ENCODE results near the gene XIST.
"Not testable (repeated sequence)": the region's sequence is repeated elsewhere in the genome, so short reads cannot be mapped to it uniquely, and the experiment has no call there.

Gene XIST

GRCh38 chrX:73823473-73824004 lies 29.0 kb downstream of the XIST start:
- Histone ChIP-seq H3K9ac (ENCODE audit: low read length) (no peak overlapping the region), H3K79me2 (ENCODE audit: low read length) (no peaks in the 10 kb centered on the region), H2AFZ (ENCODE audit: low read depth, low read length) (no peak overlapping the region), H3K4me2 (ENCODE audit: low read length) (no peak overlapping the region), H3K9me3 (ENCODE audit: insufficient read depth, low read length) (no peaks in the 10 kb centered on the region), H3K27me3 (ENCODE audit: low read depth, low read length) (no peaks in the 10 kb centered on the region), H4K20me1 (ENCODE audit: insufficient read depth, low read length) (no peaks in the 10 kb centered on the region), H3K4me1 (ENCODE audit: low read length) (no peaks in the 10 kb centered on the region), H3K27ac (ENCODE audit: low read length) (no peak overlapping the region), H3K4me3 (ENCODE audit: low read length) (no peak overlapping the region), H3K36me3 (replicated peaks; ENCODE audit: low read depth, low read length) (no peaks in the 10 kb centered on the region)
- no peak for TF ChIP-seq EZH2phosphoT487 (IDR thresholded peaks at IDR 0.05; ENCODE audit: low read depth)
- TF ChIP-seq, protein P1, sequence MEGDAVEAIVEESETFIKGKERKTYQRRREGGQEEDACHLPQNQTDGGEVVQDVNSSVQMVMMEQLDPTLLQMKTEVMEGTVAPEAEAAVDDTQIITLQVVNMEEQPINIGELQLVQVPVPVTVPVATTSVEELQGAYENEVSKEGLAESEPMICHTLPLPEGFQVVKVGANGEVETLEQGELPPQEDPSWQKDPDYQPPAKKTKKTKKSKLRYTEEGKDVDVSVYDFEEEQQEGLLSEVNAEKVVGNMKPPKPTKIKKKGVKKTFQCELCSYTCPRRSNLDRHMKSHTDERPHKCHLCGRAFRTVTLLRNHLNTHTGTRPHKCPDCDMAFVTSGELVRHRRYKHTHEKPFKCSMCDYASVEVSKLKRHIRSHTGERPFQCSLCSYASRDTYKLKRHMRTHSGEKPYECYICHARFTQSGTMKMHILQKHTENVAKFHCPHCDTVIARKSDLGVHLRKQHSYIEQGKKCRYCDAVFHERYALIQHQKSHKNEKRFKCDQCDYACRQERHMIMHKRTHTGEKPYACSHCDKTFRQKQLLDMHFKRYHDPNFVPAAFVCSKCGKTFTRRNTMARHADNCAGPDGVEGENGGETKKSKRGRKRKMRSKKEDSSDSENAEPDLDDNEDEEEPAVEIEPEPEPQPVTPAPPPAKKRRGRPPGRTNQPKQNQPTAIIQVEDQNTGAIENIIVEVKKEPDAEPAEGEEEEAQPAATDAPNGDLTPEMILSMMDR (IDR thresholded peaks at IDR 0.05; ENCODE audit: low read depth, low read length): no peak

DNA sequence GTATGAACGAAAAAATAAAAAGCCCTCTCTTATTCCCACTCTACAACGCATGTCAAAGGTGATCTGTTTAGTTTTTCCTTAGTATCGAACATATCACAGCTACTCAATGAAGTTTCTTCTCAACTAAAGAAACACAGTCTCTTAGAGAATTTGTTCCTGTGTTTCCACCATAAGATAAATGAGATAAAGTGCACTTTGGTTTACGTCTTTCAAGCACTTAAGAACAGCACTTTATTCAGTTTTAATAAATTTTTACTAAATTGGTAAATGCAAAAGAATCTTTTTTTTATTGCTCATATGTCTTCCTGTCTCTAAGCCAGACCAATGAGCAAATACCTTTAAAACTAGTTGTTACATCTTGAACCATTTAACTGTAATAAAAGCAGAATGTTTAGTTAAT lies 29.7 kb downstream of the XIST start:
- Histone ChIP-seq H4K20me1 (ENCODE audit: insufficient read depth, low read length) (no peaks in the 10 kb centered on the region), H3K4me3 (ENCODE audit: low read length) (no peak overlapping the region)

DNA sequence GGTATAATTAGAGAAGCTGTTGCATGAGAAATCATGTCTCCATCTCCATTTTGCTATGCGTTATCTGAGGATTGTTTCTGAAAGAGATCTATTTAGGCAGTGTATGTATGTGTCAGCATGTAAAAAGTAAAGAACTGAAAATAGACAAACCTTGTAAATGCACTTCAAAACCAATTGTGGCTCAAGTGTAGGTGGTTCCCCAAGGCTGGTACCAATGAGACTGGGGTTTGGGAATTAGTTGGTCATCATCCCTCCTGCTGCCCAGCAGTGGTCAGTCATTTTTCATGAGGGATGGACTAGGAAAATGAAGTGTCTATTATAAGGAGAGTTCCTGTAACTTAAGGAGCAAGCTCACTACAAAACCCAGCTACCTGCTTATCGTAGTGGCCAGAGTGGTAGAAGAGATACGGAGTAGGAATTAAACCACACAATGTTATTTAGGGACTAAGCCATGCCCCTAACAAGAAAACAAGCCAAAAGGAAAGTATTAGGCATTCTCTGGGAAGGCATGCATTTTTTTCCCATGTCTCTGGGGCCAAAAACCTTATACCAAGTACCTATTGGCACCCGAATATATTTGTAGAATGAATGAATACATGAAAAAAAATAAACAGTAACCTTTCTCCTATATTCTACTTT lies 30.5 kb downstream of the XIST start:
- Histone ChIP-seq H4K20me1 (ENCODE audit: insufficient read depth, low read length) (no peaks in the 10 kb centered on the region), H3K27me3 (ENCODE audit: low read depth, low read length) (no peaks in the 10 kb centered on the region), H3K9me3 (ENCODE audit: insufficient read depth, low read length) (no peaks in the 10 kb centered on the region), H3K79me2 (ENCODE audit: low read length) (no peaks in the 10 kb centered on the region), H2AFZ (ENCODE audit: low read depth, low read length) (no peak overlapping the region), H3K9ac (ENCODE audit: low read length) (no peak overlapping the region), H3K4me3 (ENCODE audit: low read length) (no peak overlapping the region), H3K4me2 (ENCODE audit: low read length) (no peak overlapping the region), H3K4me1 (ENCODE audit: low read length) (no peaks in the 10 kb centered on the region), H3K36me3 (replicated peaks; ENCODE audit: low read depth, low read length) (no peaks in the 10 kb centered on the region), H3K27ac (ENCODE audit: low read length) (no peak overlapping the region)
- TF ChIP-seq EZH2phosphoT487 (IDR thresholded peaks at IDR 0.05; ENCODE audit: low read depth): no peak
- TF ChIP-seq, protein P1 (IDR thresholded peaks at IDR 0.05; ENCODE audit: low read depth, low read length): no peak

More for the DNA sequence above, 29.7 kb downstream of the XIST start:
- no peak overlapping the region for H3K4me2 ChIP-seq (ENCODE audit: low read length)
- TF ChIP-seq EZH2phosphoT487 (IDR thresholded peaks at IDR 0.05; ENCODE audit: low read depth): no peak
- TF ChIP-seq, protein P1 (IDR thresholded peaks at IDR 0.05; ENCODE audit: low read depth, low read length): no peak
- no peak overlapping the region for H2AFZ ChIP-seq (ENCODE audit: low read depth, low read length)
- H3K27me3 ChIP-seq (ENCODE audit: low read depth, low read length): no peaks in the 10 kb centered on the region
- no peak overlapping the region for H3K27ac ChIP-seq (ENCODE audit: low read length)
- no peaks in the 10 kb centered on the region for H3K79me2 ChIP-seq (ENCODE audit: low read length)
- H3K9me3 ChIP-seq (ENCODE audit: insufficient read depth, low read length): no peaks in the 10 kb centered on the region
- H3K4me1 ChIP-seq (ENCODE audit: low read length): no peaks in the 10 kb centered on the region
- H3K9ac ChIP-seq (ENCODE audit: low read length): no peak overlapping the region
- H3K36me3 ChIP-seq (replicated peaks; ENCODE audit: low read depth, low read length): no peaks in the 10 kb centered on the region

DNA sequence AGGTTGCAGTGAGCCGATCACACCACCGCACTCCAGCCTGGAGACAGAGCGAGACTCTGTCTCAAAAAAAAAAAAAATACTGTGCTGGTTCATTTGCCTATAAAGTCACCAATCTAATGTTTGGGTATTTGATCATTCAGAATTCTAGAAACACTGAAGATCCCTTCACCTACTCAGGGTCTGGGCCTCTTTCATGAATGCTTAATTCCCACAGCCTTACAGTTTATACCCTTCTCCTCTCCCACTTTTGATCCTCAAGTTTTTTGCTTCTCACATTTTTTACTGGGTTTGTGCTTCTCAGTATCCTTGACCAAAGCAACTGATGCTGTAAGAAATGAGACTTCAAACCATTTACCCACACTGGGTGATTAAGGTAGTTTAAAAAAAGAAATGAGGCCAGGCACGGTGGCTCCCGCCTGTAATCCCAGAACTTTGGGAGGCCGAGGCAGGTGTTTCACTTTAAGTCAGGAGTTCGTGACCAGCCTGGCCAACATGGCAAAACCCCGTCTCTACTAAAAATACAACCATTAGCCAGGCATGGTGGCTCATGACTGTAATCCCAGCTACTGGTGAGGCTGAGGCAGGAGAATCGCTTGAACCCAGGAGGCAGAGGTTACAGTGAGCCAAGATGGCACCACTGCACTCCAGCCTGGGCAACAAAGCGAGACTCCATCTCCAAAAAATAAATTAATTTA lies 32.5 kb downstream of the XIST start:
- not testable (repeated sequence) for H3K36me3 ChIP-seq (replicated peaks; ENCODE audit: low read depth, low read length); H3K27me3 ChIP-seq (ENCODE audit: low read depth, low read length); H3K4me1 ChIP-seq (ENCODE audit: low read length); H3K9ac ChIP-seq (ENCODE audit: low read length); H2AFZ ChIP-seq (ENCODE audit: low read depth, low read length); H3K27ac ChIP-seq (ENCODE audit: low read length); H3K4me3 ChIP-seq (ENCODE audit: low read length); H3K79me2 ChIP-seq (ENCODE audit: low read length); H4K20me1 ChIP-seq (ENCODE audit: insufficient read depth, low read length); H3K9me3 ChIP-seq (ENCODE audit: insufficient read depth, low read length); H3K4me2 ChIP-seq (ENCODE audit: low read length)

All from OCI-LY3 (cell line).